K562 (cell line): ENCODE data around the gene SLAMF6.

Source experiments
- BRF2 ChIP-seq: IDR thresholded peaks from 3 replicates; pipeline ENCODE4 v1.6.1; 2011; ENCODE audit warnings: borderline replicate concordance, mild to moderate bottlenecking; ENCODE audit not compliant: insufficient read length, insufficient read depth
- E2F5 ChIP-seq: sonication (generic); formaldehyde crosslinking; IDR thresholded peaks from 2 replicates; pipeline ENCODE4 v1.8.0; 2022; ENCODE audit warnings: mild to moderate bottlenecking, missing genetic modification reagents
- EGR1 ChIP-seq: fragments of 450-650 bp; conservative IDR thresholded peaks from 2 replicates; pipeline ENCODE4 v1.6.1; 2017; ENCODE audit warnings: mild to moderate bottlenecking
- RAD21 ChIP-seq, 2 experiments: fragments of 250-450 bp in 1 of 2; fragments of 450-650 bp in 1 of 2; sonication (Bioruptor Pico) in 1 of 2; formaldehyde crosslinking in 1 of 2; IDR thresholded peaks in 1 of 2; conservative IDR thresholded peaks in 1 of 2; 2 replicates each; pipeline versions ENCODE4 v1.4.0 to v1.8.0; 2020 to 2022; ENCODE audit warnings: mild to moderate bottlenecking in 2 of 2, moderate library complexity in 1 of 2
- TCFL5 ChIP-seq: fragments of 250-450 bp; sonication (Bioruptor Pico); conservative IDR thresholded peaks from 2 replicates; pipeline ENCODE4 v1.6.1; 2021; ENCODE audit warnings: mild to moderate bottlenecking, moderate library complexity, matching md5 sums
- YBX1 ChIP-seq: fragments of 450-650 bp; IDR thresholded peaks from 2 replicates; pipeline ENCODE4 v1.7.1; 2016; ENCODE audit warnings: mild to moderate bottlenecking
- ZBTB7A ChIP-seq: IDR thresholded peaks from 2 replicates; pipeline ENCODE4 v1.6.1; 2011; ENCODE audit warnings: low read depth, mild to moderate bottlenecking, low read length, moderate library complexity, borderline replicate concordance; ENCODE audit not compliant: control insufficient read depth
- ZKSCAN1 ChIP-seq: fragments of 150-350 bp; IDR thresholded peaks from 2 replicates; pipeline ENCODE4 v1.6.1; 2016; ENCODE audit warnings: low read depth, low read length
- ZNF551 ChIP-seq: fragments of 250-450 bp; sonication (Bioruptor Pico); IDR thresholded peaks from 2 replicates; pipeline ENCODE4 v1.5.0; 2021; ENCODE audit warnings: mild to moderate bottlenecking, moderate library complexity
- TF ChIP-seq, protein P1 (sequence below), 2 experiments: fragments of 450-650 bp in 1 of 2; sonication (generic) in 1 of 2; formaldehyde crosslinking in 1 of 2; IDR thresholded peaks; 2 replicates each; pipeline versions ENCODE4 v1.7.1 to v1.9.0; 2016 to 2022; ENCODE audit warnings: inconsistent platforms in 1 of 2, mild to moderate bottlenecking in 1 of 2, missing genetic modification reagents in 1 of 2
- TF ChIP-seq, protein P2 (sequence below), 3 experiments: IDR thresholded peaks in 2 of 3; conservative IDR thresholded peaks in 1 of 3; 2 replicates each; pipeline ENCODE4 v1.5.1; 2011 to 2012; ENCODE audit warnings: low read length in 3 of 3, mild to moderate bottlenecking in 3 of 3, control low read depth in 2 of 3, improper control_type of control experiment in 1 of 3, inconsistent platforms in 1 of 3, low read depth in 1 of 3, mixed read lengths in 1 of 3, moderate library complexity in 1 of 3; ENCODE audit not compliant: insufficient read depth in 2 of 3

DNA sequence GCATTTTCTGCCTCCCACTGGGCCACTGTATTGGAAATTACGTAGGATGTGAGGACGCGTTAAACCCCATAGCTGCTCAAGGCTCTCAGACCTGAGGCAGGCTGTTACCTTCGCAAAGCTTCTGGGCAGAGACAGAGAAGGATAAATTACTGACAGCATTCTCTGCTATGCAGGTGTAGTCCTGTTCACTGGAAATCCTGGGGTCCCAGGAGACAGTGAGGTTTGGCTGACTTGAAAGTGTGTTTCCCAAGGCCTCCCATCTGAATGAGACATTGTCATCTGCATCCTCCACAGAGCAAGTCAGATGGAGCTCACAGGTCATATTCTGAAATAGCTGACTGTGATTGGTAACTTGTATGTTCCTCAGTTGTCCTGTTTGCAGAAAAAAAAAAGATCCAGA, 32.0 kb downstream of the SLAMF6 start:
- TF ChIP-seq E2F5 (CRISPR knock-in tag) (no peak), RAD21 (CRISPR knock-in tag; conservative IDR thresholded peaks at IDR 0.05 in 1 of 2, IDR thresholded peaks at IDR 0.05 in 1 of 2) (no peak), ZKSCAN1 (no peak), BRF2 (no peak), EGR1 (no peak), ZNF551 (CRISPR knock-in tag) (no peak), YBX1 (no peak), ZBTB7A (no peak), TCFL5 (CRISPR knock-in tag) (no peak)
- TF ChIP-seq, protein P1, sequence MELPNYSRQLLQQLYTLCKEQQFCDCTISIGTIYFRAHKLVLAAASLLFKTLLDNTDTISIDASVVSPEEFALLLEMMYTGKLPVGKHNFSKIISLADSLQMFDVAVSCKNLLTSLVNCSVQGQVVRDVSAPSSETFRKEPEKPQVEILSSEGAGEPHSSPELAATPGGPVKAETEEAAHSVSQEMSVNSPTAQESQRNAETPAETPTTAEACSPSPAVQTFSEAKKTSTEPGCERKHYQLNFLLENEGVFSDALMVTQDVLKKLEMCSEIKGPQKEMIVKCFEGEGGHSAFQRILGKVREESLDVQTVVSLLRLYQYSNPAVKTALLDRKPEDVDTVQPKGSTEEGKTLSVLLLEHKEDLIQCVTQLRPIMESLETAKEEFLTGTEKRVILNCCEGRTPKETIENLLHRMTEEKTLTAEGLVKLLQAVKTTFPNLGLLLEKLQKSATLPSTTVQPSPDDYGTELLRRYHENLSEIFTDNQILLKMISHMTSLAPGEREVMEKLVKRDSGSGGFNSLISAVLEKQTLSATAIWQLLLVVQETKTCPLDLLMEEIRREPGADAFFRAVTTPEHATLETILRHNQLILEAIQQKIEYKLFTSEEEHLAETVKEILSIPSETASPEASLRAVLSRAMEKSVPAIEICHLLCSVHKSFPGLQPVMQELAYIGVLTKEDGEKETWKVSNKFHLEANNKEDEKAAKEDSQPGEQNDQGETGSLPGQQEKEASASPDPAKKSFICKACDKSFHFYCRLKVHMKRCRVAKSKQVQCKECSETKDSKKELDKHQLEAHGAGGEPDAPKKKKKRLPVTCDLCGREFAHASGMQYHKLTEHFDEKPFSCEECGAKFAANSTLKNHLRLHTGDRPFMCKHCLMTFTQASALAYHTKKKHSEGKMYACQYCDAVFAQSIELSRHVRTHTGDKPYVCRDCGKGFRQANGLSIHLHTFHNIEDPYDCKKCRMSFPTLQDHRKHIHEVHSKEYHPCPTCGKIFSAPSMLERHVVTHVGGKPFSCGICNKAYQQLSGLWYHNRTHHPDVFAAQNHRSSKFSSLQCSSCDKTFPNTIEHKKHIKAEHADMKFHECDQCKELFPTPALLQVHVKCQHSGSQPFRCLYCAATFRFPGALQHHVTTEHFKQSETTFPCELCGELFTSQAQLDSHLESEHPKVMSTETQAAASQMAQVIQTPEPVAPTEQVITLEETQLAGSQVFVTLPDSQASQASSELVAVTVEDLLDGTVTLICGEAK (IDR thresholded peaks at IDR 0.05), result no peak
- TF ChIP-seq, protein P1 (CRISPR knock-in tag; IDR thresholded peaks at IDR 0.05), result no peak
- TF ChIP-seq, protein P2, sequence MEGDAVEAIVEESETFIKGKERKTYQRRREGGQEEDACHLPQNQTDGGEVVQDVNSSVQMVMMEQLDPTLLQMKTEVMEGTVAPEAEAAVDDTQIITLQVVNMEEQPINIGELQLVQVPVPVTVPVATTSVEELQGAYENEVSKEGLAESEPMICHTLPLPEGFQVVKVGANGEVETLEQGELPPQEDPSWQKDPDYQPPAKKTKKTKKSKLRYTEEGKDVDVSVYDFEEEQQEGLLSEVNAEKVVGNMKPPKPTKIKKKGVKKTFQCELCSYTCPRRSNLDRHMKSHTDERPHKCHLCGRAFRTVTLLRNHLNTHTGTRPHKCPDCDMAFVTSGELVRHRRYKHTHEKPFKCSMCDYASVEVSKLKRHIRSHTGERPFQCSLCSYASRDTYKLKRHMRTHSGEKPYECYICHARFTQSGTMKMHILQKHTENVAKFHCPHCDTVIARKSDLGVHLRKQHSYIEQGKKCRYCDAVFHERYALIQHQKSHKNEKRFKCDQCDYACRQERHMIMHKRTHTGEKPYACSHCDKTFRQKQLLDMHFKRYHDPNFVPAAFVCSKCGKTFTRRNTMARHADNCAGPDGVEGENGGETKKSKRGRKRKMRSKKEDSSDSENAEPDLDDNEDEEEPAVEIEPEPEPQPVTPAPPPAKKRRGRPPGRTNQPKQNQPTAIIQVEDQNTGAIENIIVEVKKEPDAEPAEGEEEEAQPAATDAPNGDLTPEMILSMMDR (IDR thresholded peaks at IDR 0.05 in 2 of 3, conservative IDR thresholded peaks at IDR 0.05 in 1 of 3; ENCODE audit: insufficient read depth in 2 of 3, low read depth in 1 of 3, low read length in 3 of 3), result no peak
